ENCODE data around the gene RET. TPM values are rescaled to one million over a fixed set of nuclear protein-coding genes. Genes with fewer than 3 reads are reported as not detected.

Gene RET
- total RNA-seq, 1 donor from 2014 or later = 2.2 TPM

DNA sequence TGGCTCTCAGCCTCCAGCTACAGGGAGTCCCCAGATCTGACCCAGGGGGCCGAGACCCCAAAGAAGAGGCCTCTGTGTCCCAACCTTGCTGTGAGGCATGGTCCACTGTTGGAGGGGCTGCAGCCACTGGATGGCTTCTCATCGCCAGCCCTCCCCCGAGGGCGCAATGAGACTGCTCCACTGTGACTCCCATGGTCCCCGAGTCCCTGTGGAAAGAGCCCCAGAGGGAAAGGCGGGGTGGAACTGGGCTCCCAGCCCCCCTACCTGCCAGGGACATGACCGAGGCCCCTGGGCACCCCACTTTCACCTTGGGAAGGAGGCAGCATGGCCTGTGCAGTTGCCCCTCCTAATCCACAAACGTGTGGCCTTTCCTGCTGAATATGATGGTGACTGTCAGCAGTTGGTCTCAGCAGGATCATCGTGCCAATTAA lies 33.5 kb upstream of the RET start:
- Mint-ChIP-seq H3K4me1 (peaks cover 2% of the 10 kb centered on the region), H3K9me3 (no peaks in the 10 kb centered on the region), H3K27ac (no peak overlapping the region), H3K4me3 (no peak overlapping the region), H3K36me3 (no peaks in the 10 kb centered on the region), H3K27me3 (ENCODE audit: low read depth) (peaks cover 1% of the 10 kb centered on the region)
- TF ChIP-seq, protein P1, sequence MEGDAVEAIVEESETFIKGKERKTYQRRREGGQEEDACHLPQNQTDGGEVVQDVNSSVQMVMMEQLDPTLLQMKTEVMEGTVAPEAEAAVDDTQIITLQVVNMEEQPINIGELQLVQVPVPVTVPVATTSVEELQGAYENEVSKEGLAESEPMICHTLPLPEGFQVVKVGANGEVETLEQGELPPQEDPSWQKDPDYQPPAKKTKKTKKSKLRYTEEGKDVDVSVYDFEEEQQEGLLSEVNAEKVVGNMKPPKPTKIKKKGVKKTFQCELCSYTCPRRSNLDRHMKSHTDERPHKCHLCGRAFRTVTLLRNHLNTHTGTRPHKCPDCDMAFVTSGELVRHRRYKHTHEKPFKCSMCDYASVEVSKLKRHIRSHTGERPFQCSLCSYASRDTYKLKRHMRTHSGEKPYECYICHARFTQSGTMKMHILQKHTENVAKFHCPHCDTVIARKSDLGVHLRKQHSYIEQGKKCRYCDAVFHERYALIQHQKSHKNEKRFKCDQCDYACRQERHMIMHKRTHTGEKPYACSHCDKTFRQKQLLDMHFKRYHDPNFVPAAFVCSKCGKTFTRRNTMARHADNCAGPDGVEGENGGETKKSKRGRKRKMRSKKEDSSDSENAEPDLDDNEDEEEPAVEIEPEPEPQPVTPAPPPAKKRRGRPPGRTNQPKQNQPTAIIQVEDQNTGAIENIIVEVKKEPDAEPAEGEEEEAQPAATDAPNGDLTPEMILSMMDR (IDR thresholded peaks at IDR 0.05; ENCODE audit: unreplicated experiment) = no peak
- DNase-seq (ENCODE audit: low spot score in 2 of 2, unreplicated experiment in 2 of 2) = peak; percentile 15 to 26

DNA sequence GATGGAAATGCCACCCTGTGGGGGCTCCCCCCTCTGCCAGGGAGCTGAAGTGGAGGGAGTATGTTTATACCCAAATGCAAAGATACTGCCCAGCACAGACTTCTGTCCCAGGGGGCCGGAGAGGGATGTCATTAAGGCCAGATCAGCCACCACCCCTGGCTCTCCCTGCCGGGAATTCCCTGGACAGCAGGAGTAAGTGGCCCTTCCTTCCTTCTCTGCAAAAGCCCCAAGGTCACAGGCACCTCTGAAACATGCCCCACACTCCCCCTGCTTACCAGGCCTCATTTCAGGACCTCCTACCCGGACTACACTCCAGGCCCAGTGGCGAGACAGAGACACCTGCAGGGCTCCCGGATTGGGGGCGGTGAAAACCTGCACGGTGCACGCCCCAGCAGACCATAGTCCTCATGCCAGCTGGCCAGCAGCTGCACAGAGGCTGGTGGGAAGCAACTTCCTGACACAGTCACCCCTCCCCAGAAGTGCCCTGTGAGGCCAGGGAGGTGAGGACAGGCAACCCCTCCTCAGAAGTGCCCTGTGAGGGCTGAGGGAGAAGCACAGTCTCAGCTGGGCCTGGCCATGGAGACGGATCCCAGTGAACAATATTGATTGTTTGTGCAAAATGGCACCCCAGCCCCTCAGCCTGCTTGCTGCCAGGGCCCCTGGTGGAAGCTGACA lies 33.0 kb upstream of the RET start:
- no peaks in the 10 kb centered on the region for H3K36me3 Mint-ChIP-seq
- H3K9me3 Mint-ChIP-seq = no peaks in the 10 kb centered on the region
- peaks cover 1% of the 10 kb centered on the region for H3K27me3 Mint-ChIP-seq (ENCODE audit: low read depth)
- no peak overlapping the region for H3K27ac Mint-ChIP-seq
- no peak overlapping the region for H3K4me3 Mint-ChIP-seq
- TF ChIP-seq, protein P1 (IDR thresholded peaks at IDR 0.05; ENCODE audit: unreplicated experiment) = no peak
- H3K4me1 Mint-ChIP-seq = peaks cover 2% of the 10 kb centered on the region
- DNase-seq (ENCODE audit: low spot score in 2 of 2, unreplicated experiment in 2 of 2) = peak; percentile 18 to 29

DNA sequence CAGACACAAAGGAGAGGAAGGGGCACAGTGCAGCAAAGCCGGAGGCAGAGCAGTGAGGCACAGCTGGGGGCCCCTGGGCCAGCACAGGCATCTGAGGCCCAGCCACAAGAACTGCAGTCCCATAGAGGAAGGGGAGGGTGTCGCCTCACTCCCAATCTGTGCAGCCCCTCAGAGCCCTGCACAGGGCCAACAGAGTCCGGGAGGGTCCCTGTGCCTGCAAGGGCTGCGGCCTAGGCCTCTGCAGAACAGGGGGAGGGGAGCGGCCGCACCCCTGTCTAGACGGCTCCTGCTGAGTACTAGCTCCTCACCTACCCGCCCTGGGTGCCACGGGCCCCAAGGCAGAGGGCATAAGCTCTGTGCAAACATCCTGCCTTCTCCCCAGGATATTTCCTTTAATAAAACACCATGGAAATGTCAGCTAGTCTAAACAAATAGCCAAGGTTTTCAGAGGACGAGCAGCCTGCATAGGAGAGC lies 32.4 kb upstream of the RET start:
- Mint-ChIP-seq H3K27ac (no peak overlapping the region), H3K4me1 (peaks cover 2% of the 10 kb centered on the region), H3K36me3 (no peaks in the 10 kb centered on the region), H3K9me3 (no peaks in the 10 kb centered on the region), H3K27me3 (ENCODE audit: low read depth) (peaks cover 5% of the 10 kb centered on the region), H3K4me3 (no peak overlapping the region)
- peak in 1 of 2 experiments; percentile 32 for DNase-seq (ENCODE audit: low spot score in 2 of 2, unreplicated experiment in 2 of 2)
- TF ChIP-seq, protein P1 (IDR thresholded peaks at IDR 0.05; ENCODE audit: unreplicated experiment) = no peak

DNA sequence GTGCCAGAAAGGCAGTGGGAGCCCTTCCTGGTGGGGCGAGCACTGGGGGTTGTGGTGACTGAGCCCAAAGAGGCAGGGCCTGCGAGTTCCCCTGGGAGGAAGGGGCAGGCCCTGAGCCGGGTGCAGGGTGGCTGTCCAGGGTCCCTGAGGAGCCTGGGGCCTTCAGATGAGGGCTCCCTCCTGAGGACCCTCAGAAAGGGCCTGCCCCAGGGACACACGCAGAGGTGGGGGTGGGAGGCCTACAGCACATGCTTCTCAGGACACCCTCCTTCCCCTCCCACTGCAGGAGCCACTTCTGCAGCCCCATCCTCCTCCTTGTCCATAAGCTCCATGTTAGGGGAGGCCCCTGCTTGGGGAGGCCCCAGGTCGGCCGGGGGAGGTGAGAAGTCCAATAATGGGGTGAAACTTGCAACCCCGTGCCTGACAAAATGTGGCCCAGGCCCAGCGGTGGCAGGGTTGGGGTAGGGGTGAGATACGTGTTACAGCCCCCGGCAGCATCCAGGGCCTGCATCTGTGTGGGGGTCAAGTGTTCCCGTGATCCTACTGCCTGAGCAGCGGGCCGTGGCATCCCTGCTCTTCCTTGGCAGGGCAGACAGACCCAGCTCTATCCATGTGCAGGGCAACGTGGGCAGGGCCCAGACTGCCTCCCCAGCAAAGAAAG lies 31.8 kb upstream of the RET start:
- peaks cover 2% of the 10 kb centered on the region for H3K4me1 Mint-ChIP-seq
- TF ChIP-seq, protein P1 (IDR thresholded peaks at IDR 0.05; ENCODE audit: unreplicated experiment) = no peak
- peaks cover 6% of the 10 kb centered on the region for H3K27me3 Mint-ChIP-seq (ENCODE audit: low read depth)
- peak; percentile 12 to 35 for DNase-seq (ENCODE audit: low spot score in 2 of 2, unreplicated experiment in 2 of 2)
- H3K36me3 Mint-ChIP-seq = no peaks in the 10 kb centered on the region
- H3K4me3 Mint-ChIP-seq = no peak overlapping the region
- no peaks in the 10 kb centered on the region for H3K9me3 Mint-ChIP-seq
- no peak overlapping the region for H3K27ac Mint-ChIP-seq

DNA sequence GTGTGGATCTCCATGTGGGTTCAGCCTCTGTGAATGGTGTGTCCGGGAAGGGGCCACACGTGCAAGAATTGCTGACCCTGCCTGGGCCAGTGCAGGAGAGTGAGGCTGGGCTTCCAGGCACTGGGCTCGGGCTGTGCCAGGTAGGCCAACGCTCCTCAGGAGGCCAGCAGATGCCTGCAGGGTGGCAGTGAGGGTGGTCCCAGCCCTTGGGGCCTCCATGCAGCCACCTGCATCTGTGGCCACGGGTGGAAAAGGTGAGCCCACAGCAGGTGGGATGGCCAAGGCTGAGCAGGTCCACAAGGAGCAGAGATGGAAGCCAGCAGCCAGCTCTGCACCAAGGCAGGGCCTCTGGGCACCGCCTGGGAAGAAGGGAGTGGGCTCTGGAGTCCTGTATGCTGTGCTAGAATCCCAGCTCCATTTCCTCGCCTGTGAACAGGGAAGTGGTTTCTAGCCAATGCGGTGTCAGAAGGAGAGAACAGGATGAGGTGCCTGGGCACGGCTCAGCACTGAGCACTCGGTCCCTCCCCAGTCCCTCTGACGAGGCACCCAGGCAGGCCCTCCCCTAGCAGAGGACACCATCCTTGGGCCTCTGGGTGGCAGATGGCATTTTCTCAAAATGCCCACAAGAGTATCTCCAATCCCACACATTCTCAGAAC lies 31.1 kb upstream of the RET start:
- Mint-ChIP-seq H3K4me3 (no peak overlapping the region), H3K9me3 (no peaks in the 10 kb centered on the region), H3K4me1 (peaks cover 2% of the 10 kb centered on the region), H3K27ac (no peak overlapping the region), H3K36me3 (no peaks in the 10 kb centered on the region), H3K27me3 (ENCODE audit: low read depth) (peaks cover 9% of the 10 kb centered on the region)
- DNase-seq (ENCODE audit: low spot score in 2 of 2, unreplicated experiment in 2 of 2) = peak; percentile 15 to 27
- TF ChIP-seq, protein P1 (IDR thresholded peaks at IDR 0.05; ENCODE audit: unreplicated experiment) = no peak

Measured in mesothelial cell of epicardium (in vitro differentiated cells).